CD4-positive, alpha-beta T cell treated with Interleukin-4 for 1 hour (primary cell): ENCODE data around the gene MEIKIN.
A peak's percentile ranks its signal among the peaks of the same experiment; 100 is the strongest.
"Not testable (repeated sequence)": the region's sequence is repeated elsewhere in the genome, so short reads cannot be mapped to it uniquely, and the experiment has no call there.

Source experiments
- DNase-seq, 2 donors: peaks; one replicate each; pipeline ENCODE4 v3.0.0-alpha.2; 2020 to 2022

The MEIKIN gene

DNA sequence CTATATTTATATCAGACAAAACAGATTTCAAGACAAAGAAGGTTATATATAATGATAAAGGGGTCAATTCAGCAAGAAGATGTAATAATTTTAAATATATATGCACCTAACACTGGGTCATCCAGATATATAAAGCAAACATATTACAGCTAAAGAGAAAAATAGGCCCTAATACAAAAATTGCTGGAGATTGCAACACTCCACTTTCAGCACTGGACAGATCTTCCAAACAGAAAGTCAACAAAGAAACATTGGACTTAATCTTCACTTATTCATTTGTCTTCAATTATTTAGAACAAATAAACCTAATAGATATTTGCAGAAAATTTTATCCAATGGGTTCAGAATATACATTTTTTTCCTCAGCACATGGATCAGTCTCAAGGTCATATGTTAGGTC, 45.8 kb downstream of the MEIKIN start:
- DNase-seq = no peak

DNA sequence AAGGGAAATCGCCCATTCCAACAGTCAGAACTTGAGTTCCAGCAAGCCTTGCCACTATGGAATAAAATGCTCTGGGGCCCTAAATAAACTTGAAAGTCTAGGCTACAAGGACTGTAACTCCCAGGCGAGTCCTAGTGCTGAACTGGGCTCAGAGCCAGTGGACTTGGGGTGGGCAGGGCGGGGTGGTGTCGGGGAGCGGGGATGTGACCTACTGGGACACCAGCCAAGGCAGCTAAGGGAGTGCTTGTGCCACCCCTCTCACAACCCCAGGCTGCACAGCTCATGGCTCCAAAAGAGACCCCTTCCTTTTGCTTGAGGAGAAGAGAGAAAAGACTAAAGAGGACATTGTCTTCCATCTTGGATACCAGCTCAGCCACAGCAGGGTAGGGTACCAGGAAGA, 61.5 kb downstream of the MEIKIN start:
- DNase-seq = no peak

DNA sequence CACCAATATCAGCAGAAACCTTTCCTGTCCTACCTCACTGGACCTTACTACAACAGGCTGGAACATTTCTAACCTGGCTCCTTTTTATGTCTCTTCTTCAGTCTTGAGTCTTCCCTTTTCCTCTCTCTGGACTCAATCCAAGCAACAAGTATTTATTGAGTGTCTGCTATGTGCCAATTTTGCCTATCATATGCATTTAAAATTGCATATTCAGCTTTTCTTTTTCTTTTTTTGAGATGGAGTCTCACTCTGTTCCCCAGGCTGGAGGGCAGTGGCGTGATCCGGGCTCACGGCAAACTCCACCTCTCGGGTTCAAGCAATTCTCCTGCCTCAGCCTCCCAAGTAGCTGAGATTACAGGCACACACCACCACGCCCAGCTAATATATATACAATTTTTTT, 65.8 kb downstream of the MEIKIN start:
- no peak for DNase-seq

- DNase-seq = no peak
Measured at GRCh38 chr5:131877873-131878272, 67.6 kb downstream of the MEIKIN start.

DNA sequence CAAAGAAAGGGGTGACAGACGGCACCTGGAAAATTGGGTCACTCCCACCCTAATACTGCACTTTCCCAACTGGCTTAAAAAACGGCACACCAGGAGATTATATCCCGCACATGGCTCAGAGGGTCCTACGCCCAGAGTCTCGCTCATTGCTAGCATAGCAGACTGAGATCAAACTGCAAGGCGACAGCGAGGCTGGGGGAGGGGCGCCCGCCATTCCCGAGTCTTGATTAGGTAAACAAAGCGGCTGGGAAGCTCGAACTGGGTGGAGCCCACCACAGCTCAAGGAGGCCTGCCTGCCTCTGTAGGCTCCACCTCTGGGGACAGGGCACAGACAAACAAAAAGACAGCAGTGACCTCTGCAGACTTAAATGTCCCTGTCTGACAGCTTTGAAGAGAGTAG, 74.2 kb downstream of the MEIKIN start:
- not testable (repeated sequence) for DNase-seq

DNA sequence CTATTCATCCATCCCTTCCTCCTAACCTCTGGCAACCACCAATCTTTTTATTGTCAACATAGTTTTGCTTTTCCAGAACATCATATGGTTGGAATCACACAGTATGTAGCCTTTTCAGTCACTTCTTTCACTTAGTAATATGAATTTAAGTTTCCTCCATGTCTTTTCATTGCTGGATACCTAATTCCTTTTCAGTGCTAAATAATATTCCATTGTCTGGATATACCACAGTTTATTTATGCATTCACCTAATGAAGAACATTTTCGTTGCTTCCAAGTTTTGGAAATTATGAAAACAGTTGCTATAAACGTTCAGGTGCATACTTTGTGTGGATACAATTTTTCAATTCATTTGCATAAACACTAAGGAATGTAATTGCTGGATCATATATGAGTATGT, 77.9 kb downstream of the MEIKIN start:
- no peak for DNase-seq

GRCh38 chr5:131863700-131864099, 81.8 kb downstream of the MEIKIN start:
- no peak for DNase-seq

DNA sequence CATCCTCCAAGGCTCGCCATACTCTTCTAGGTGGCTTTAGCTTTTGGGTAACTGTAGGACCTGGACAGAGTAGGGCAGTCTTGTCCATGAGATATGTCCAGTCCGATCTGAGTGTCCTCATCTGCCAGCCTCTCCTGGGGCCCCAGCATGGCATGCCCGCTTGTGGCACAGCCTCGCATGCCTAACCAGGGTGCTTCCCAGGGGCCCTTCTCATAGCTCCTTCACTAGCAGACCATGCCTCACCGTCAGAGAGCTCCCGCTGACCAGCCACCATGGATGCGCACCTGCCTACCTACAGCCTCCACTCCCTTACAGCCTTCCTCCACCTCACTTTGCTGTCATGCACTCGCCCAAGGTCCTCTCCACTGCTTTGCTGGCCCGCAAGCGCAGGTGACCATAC, 88.1 kb downstream of the MEIKIN start:
- DNase-seq = no peak

DNA sequence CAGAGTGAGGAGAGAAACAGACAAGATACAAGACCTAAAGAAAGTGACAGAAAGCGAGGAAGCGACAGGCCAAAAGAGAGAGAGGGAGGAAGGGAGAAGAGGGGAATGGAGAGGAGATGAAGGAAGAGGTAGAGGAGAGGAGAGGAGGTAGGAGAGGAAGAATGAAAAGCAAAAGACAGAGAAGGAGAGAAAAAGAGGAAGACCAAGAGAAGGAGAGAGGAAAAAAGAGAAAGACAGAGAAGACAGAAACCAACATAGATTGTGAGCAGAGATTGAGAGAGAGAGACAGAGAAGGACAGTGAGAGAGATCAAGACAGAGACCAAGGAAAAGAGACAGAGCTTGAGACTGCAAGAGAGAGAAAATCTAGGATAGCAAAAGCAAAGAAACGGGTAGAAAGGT, 90.0 kb downstream of the MEIKIN start:
- no peak for DNase-seq

GRCh38 chr5:131854134-131854533, 91.3 kb downstream of the MEIKIN start:
- peak in 1 of 2 donors; percentile 24 for DNase-seq

DNA sequence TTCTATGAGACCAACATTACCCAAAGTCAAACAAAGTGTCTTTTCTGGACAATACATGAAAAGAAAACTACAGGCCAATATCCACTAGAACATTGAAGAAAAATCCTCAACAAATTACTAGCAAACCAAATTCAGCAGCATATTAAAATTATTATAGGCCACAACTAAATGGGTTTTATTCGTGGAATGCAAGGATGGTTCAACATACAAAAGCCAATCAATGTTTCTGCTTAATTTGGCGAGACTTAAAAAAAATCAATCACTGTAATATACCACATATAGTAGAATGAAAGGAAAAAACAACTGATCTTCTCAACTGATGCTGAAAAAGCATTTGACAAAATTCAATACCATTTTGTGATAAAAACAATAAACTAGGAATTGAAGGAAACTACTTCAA, 96.8 kb downstream of the MEIKIN start:
- DNase-seq = no peak

DNA sequence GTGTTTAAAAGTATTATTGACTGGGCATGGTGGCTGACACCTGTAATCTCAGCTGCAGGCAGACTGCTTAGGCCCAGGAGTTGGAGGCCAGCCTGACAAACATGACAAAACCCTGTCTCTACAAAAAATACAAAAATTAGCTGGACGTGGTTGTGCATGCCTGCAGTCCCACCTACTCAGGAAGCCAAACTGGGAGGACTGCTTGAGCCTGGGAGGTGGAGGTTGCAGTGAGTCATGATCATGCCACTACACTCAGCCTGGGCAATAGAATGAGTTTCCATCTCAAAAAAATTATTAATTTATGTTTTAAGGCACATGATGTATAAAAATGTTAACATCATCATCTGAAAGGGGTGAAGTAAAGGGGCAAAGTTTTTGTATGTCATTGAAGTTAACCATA, 98.9 kb downstream of the MEIKIN start:
- DNase-seq = no peak

DNA sequence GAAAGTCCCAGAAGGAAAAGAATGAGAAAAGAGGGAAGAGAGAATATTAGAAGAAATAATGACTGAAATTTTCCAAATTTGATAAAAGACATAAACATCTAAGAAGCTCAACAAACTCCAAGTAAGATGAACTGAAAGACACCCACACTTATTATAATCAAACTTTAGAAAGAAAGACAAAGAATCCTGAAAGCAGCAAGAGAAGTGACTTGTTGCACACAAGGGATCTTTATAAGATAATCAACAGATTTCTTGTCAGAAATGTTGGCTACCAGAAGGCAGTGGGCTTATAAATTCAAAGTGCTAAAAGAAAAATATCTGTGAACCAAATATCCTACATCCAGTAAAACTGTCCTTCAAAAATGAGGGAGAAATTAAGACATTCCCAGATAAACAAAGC, 99.6 kb downstream of the MEIKIN start:
- DNase-seq = no peak

DNA sequence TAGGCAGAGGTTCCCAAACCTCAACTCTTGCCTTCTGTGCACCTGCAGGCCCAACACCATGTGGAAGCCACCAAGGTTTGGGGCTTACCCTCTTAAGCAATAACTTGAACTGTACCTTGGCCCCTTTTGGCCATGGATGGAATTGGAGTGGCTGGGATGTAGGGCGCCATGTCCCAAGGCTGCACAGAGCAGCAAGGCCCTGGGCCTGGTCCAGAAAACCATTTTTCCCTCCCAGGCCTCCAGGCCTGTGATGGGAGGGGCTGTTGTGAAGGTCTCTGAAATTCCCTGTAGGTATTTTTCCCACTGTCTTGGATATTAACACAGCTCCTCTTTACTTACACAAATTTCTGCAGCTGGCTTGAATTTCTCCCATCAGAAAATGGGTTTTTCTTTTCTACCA, 102.5 kb downstream of the MEIKIN start:
- not testable (repeated sequence) for DNase-seq

DNA sequence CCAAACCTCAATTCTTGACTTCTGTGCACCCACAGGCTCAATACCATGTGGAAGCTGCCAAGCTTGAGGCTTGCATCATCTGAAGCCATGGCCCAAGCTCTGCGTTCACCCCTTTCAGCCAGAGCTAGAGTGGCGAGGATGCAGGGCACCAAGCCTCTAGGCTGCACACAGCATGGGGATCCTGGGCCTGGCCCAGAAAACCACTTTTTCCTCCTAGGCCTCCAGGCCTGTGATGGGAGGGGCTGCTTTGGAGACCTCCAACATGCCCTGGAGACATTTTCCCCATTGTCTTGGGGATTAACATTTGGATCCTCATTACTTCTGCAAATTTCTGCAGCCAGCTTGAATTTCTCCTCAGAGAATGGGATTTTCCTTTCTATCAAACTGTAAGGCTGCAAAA, 112.8 kb downstream of the MEIKIN start:
- not testable (repeated sequence) for DNase-seq

DNA sequence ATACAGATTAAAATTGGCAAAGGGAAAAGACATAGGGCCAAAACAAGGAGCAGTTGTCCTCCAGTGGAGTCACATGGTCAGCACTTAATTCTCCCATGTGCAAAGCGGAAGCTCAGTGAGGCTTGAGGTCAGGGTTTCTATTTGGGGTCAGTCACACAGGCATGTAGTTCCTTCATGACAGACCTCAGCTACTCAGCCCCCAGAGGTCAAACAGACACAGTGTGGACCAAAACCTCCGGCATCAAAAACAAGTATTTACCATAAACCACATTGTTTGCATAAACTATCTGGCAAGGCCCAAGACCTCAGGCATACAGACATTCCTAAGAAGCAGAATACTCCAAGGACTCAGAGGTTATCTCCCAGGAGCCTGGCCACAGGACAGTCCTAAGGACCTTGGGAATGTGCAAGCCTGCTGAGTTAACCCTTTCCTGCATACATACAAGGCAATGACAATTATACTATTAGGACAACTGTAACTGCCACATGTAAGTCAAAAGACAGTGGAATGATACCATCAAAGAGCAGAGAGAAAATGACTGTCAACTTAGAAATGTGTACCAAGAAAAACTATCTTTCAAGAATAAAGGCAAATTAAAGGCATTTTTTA, 120.0 kb downstream of the MEIKIN start:
- no peak for DNase-seq

DNA sequence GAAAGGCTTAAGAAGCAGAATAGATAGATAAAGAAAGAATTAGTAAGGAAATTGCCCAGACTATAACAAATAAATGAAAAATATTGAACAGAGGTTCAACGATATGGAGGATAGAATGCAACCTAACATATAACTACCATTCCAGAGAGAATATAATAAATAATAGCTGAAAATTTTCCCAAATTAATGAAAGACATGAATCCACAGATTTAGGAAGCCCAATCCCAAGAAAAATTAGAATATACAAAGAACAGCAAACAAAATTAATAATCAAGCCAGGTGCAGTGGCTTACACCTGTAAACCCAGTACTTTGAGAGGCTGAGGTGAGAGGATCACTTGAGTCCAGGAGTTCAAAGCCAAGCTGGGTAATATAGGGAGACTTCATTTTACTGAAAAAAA, 120.8 kb downstream of the MEIKIN start:
- DNase-seq = no peak

GRCh38 chr5:131821221-131821620, 124.2 kb downstream of the MEIKIN start:
- no peak for DNase-seq

GRCh38 chr5:131818001-131818724, 127.3 kb downstream of the MEIKIN start:
- no peak for DNase-seq

- no peak for DNase-seq
Measured at GRCh38 chr5:131814990-131815389, 130.5 kb downstream of the MEIKIN start.

- no peak for DNase-seq
Measured at GRCh38 chr5:131812371-131813160, 132.9 kb downstream of the MEIKIN start.

GRCh38 chr5:131810510-131811249, 134.8 kb downstream of the MEIKIN start:
- DNase-seq = peak in 1 of 2 donors; percentile 36
